GM21529 (cell line): ENCODE measurements around the gene PCDHGA12.
A peak's percentile ranks its signal among the peaks of the same experiment; 100 is the strongest.

Experiments
- ATAC-seq: cut with Tn5 transposase; IDR thresholded peaks from one replicate; pipeline ENCODE4 v1.9.1; 2021; ENCODE audit not compliant: unreplicated experiment

Gene PCDHGA12

DNA sequence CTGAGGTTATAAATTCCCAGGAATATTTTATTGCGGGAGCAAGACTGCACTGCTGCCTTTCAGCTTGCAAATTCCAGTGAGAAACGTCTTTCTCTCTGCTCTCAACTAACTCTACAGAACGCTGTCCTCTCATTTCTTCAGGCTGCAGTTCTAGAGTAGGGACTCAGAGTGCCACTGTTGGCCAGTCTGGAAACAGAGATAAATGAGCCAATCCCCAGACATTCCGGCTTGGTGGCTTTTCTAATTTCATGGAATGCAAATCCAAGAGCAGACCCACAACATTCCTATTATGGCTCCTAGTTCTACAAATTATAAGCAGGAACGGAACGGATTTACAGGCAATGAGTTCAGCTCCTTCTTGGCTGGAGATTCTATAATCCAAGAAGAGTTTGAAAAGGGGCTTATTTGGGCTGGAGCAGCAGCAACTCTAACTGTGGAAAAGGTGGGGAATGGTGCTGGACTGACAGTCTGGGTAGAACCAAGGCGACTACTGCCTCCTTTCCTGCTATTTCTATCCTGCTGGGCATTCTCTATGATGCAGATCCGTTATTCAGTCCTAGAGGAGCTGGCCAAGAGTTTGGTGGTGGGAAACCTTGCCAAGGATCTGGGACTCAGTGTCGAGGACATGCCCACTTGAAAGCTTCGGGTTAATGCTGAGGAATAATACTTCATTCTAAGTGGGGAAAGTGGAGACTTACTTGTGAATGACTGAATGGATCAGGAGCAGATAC is 9.3 kb downstream of the PCDHGA12 start:
- ATAC-seq = no peak

DNA sequence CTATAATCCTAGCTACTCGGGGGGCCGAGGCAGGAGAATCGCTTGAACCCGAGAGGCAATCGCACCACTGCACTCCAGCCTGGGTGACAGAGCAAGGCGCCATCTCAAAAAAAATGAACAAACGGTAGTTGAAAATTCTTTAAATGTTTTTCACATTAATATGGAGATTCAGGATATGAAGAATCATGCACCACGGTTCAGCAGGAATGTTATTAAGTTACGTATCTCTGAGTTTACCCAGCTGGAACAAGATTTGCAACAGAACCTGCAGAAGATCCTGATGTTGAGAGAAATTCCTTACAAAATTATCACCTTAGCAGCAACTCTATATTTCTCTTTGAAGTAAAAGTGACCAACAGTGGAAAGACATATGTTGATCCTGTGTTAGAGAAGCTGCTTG is 10.0 kb downstream of the PCDHGA12 start:
- ATAC-seq = no peak

DNA sequence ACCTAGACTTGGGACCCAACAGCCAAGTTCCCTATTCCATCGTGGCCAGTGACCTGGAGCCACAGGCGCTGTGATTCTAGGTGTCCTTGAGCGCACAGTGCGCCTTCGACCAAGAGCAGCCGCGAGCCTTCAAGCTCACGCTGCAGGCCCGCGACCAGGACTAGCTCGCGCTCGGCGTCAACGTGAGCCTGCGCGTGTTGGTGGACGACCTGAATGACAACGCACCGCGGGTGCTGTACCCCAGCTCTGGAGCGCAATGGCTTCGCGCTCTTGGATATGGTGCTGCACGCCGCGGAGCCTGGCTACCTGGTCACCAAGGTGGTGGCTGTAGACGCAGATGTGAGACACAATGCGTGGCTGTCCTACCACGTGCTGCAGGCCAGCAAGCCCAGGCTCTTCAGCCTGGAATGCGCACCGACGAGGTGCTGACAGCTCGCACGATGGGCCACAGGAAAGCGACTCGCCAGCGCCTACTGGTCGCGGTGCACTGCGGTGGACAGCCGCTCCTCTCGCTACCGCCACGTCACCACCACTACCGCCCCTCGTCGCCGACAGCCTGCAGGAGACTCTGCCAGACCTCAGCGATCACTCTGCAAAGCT is 11.4 kb downstream of the PCDHGA12 start:
- ATAC-seq = no peak

DNA sequence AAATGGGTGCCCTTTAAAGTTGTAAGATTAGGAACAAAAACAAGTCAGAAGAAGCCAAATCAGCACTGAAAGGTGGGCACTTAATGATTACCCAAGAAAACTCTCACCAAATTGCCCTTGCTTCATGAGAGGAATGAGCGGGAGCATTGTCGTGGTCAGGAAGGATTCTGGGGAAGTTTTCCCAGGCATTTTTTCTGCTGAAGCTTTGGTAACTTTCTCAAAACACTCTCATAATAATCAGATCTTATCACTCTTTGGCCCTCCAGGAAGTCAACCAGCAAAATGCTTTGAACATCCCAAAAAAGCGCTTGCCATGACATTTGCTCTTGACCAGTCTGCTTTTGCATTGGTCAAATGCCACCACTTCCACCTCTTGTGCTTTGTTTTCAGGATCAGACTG is 35.0 kb downstream of the PCDHGA12 start:
- ATAC-seq = no peak

DNA sequence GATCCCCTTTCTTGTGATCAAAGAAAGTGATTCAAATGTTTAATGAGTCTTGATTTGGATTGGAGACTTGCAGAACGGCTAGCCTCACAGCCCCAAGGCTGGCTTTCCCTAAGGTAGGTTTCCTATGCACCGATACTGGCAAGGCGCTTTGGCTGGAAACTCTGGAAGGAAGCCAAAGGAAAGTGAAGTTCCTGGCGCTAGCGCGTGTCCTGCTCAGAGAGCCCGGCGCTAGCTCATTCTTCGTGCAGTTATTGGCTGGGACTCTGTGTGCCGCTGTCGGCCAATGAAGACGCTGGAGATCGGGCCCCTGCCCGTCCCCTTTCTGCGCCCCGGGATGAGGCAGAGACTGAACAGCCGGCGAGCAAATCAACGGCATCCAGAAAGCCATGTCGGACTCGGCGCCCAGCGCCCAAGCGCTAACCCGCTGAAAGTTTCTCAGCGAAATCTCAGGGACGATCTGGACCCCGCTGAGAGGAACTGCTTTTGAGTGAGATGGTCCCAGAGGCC is 45.4 kb downstream of the PCDHGA12 start, which contains the start of gene PCDHGC3:
TSS of gene PCDHGC3 (plus strand) at position 342 of the 507 bp plus-strand sequence. CDS start at position 493, 151 bp downstream.
- ATAC-seq = peak; percentile 98

DNA sequence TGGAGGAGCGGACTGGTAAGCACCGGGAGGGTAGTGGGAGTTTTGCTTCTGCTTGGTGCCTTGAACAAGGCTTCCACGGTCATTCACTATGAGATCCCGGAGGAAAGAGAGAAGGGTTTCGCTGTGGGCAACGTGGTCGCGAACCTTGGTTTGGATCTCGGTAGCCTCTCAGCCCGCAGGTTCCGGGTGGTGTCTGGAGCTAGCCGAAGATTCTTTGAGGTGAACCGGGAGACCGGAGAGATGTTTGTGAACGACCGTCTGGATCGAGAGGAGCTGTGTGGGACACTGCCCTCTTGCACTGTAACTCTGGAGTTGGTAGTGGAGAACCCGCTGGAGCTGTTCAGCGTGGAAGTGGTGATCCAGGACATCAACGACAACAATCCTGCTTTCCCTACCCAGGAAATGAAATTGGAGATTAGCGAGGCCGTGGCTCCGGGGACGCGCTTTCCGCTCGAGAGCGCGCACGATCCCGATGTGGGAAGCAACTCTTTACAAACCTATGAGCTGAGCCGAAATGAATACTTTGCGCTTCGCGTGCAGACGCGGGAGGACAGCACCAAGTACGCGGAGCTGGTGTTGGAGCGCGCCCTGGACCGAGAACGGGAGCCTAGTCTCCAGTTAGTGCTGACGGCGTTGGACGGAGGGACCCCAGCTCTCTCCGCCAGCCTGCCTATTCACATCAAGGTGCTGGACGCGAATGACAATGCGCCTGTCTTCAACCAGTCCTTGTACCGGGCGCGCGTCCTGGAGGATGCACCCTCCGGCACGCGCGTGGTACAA is 46.0 kb downstream of the PCDHGA12 start:
- peak; percentile 25 for ATAC-seq

DNA sequence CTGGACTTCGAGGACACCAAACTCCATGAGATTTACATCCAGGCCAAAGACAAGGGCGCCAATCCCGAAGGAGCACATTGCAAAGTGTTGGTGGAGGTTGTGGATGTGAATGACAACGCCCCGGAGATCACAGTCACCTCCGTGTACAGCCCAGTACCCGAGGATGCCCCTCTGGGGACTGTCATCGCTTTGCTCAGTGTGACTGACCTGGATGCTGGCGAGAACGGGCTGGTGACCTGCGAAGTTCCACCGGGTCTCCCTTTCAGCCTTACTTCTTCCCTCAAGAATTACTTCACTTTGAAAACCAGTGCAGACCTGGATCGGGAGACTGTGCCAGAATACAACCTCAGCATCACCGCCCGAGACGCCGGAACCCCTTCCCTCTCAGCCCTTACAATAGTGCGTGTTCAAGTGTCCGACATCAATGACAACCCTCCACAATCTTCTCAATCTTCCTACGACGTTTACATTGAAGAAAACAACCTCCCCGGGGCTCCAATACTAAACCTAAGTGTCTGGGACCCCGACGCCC is 46.8 kb downstream of the PCDHGA12 start:
- ATAC-seq = no peak

DNA sequence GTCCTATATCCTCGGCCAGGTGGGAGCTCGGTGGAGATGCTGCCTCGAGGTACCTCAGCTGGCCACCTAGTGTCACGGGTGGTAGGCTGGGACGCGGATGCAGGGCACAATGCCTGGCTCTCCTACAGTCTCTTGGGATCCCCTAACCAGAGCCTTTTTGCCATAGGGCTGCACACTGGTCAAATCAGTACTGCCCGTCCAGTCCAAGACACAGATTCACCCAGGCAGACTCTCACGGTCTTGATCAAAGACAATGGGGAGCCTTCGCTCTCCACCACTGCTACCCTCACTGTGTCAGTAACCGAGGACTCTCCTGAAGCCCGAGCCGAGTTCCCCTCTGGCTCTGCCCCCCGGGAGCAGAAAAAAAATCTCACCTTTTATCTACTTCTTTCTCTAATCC is 47.5 kb downstream of the PCDHGA12 start:
- no peak for ATAC-seq

DNA sequence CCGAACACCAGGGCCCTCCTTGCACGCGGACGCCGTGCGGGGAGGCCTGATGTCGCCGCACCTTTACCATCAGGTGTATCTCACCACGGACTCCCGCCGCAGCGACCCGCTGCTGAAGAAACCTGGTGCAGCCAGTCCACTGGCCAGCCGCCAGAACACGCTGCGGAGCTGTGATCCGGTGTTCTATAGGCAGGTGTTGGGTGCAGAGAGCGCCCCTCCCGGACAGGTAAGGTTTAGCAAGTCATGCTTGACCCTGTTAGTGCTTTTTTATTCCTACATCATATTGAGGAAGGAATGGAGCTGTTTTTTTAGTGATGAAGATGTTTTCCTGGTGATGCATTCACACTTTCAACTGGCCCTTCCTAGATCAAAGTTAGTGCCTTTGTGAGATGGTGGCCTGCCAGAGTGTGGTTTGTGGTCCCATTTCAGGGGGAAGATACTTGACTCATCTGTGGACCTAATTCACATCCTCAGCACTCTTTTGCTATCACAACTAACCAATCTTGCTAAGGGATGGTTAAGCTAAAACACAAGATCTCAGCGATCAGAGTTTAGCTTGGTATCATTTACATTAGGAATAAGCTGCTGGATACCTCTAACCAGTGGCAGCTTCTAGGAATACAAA is 48.1 kb downstream of the PCDHGA12 start:
- ATAC-seq = no peak

DNA sequence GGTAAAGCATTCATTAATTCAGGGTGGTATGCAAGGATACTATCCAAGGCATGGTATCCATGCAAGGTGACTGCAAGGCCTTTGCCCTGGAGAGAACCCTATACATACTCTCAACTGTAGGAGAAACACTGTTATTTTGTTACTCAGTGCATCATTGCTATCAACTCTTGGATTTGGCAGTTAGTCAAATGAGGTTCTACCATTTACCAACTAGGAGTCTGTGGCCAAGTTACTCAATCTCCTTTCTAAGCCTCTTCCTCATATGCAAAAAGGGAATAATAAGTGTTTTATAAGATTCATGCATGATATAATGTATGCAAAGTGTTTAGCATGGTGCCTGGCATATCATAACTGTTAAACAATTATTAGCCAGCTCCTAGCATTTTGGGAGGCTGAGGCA is 49.5 kb downstream of the PCDHGA12 start:
- no peak for ATAC-seq
